Lung microvascular endothelial cell (primary cell): ENCODE data around the gene SH3RF3. TPM values are rescaled to one million over a fixed set of nuclear protein-coding genes. Genes with fewer than 3 reads are reported as not detected.
"Not testable (repeated sequence)": the region's sequence is repeated elsewhere in the genome, so short reads cannot be mapped to it uniquely, and the experiment has no call there.

Experiments used
- DNase-seq, 2 donors: peaks; one replicate each; pipeline versions ENCODE4 v3.0.0 to v3.0.0-alpha.2; 2010; ENCODE audit warnings: low read depth in 2 of 2
- total RNA-seq: library from RNA; depleted of rRNA; stranded (reverse); fragments of >200 nt; gene quantifications from 2 replicates; pipeline ENCODE4 v1.2.1, GENCODE V29; 2014

SH3RF3 gene
- 4.8 and 7.3 TPM in 2 replicates for total RNA-seq

GRCh38 chr2:109128616-109129355 is at the start of gene SH3RF3:
SH3RF3 (plus strand) TSS chr2:109129205.
- peak; percentile 49 to 57 for DNase-seq

DNA sequence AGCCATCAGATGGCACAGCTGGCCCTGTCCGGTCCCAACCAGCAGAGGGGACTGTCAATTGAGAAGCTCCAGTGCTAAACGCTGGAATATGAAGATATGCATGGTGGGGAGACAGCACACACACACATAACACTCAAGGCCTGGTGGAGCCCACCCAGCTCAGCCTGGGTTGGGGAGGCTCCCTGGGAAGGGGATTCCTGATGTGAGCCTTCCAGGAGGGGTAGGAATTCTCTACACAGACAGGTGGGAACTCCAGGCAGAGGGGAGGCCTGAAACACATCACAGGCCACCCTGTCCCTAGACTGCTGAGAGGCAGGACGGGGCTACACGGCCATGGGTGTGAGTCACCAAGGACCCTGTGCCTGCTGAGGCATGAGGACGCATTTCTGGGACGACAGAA is 49.4 kb upstream of the SH3RF3 start:
- DNase-seq: no peak

DNA sequence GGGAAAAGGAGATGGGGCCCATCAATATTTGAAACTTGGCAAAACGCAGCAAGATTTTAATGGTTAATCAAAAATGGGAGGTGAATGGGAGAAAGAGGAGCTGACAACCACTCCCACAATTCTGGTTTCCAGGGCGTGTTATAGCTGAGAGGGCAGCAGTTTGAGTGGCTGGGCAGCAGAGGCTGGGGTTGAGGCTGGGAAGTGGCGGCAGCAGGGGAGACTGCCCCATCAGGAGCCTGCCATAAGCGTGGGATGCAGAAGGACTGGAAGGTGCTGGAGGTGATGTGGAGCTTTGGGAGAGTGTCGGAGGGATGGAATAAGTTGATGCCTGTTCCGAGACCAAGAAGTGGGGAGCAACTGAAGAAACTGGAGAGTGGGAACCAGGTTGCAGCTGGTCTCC is 48.9 kb upstream of the SH3RF3 start:
- no peak for DNase-seq

DNA sequence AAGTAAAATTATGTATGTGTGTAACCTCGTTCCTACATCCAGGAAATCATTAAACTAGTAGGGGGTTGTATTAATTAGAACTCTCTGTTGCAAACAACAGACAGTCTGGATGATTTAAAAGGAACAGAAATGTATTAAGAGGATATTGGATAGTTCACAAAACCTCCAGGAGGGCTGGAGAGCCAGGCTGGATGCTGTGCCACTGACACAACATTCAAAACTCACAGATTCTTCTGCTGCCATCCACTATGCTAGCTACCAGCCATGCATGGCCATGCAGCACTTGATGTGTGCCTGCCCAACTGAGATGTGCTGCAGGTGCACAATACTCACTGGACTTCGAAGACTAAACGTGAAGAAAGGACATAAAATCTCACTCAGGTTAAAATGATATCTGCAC is 48.2 kb upstream of the SH3RF3 start:
- no peak for DNase-seq

- no peak for DNase-seq
Measured at GRCh38 chr2:109081374-109081773, 47.6 kb upstream of the SH3RF3 start.

DNA sequence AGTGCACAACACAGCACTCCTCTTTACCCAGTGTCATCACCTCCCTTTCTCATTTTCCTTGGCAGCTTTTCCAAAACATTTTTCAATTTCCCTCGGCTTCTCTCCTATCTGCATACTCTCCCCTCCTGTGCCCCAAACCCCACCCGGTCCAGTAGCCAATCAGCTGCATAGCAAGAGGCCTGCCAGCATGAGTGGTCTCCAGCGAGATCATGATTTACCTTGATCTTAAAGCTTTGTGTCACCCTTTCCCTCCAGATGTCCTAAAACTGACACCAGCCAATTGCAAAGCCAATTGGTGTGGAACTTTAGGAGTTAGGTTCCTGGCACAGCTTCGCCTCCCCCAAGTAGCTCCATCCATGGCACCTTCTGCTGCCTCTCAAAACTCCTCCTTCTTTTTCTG is 45.2 kb upstream of the SH3RF3 start:
- no peak for DNase-seq

DNA sequence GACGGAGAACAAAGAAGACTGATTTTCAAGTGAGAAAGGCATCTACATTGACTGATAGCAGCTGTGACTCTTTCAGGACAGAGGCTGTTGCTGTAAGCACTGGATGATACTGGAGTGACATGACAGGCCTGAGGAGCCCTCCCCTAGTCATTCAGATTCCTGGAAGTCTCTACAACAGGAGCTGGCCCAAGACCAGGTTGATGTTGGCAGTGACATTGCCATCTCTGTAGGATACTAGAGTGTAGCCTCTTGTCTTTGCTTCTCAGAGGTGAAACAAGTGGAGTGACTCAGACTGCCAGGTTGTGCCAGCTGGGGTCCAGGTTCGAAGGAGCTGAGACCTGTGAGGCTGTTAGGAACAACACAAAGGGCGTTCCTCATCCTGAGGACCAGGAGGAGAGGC is 44.7 kb upstream of the SH3RF3 start:
- DNase-seq: no peak

- no peak for DNase-seq
Measured at GRCh38 chr2:109085912-109086742, 42.9 kb upstream of the SH3RF3 start.

- no peak for DNase-seq
Measured at GRCh38 chr2:109086743-109087020, 42.3 kb upstream of the SH3RF3 start.

DNA sequence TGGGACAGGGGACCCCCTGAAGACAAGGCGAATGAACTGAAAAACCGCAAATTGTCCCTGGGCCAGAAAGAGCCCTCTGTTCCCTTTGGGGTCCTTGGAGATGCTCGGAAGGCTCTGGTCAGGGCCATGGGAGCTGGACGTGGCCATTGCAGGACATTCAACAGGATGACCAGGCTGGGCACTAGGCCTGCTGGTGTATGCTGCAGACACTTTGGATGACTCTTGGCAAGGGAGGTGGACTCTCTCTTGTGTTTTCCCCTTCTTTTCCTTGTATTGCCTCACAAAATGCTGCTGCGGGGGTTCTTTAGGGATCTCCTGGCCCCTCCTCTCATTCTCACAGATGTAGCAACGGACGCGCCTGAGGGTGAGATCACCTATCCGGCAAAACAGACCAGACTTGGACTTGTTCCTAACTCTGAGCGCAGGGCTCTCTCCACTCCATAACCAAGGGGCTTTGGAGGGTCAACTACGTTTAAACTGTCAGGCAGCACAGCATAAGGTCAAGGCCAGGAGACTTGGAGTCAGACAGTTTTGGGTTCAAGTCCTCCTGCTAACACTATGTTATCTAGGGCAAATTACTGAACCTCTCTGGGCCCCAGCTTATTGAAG is 41.8 kb upstream of the SH3RF3 start:
- DNase-seq: peak; percentile 69 to 88

GRCh38 chr2:109089602-109090300 is 39.3 kb upstream of the SH3RF3 start:
- peak; percentile 77 to 89 for DNase-seq

DNA sequence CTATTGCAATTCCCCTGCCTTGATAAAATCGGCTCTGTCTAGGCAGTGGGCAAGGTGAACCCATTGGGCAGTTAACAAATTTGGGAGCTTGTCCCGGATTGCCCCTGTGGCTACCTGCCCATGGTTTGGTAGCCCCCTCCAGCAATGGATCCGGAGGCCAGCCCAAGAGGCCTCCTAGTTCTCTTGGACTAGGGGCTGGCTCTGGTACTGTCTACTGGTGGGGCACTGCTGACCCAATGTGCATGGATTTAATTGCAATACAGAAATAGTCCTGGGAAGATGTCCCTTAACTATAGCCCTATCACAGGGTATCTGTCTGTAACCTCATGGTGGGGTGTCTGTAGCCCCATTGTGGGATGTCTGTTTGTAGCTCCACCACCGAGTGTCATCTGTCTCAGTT is 37.5 kb upstream of the SH3RF3 start:
- DNase-seq: no peak

- no peak for DNase-seq
Measured at GRCh38 chr2:109094144-109094543, 34.9 kb upstream of the SH3RF3 start.

DNA sequence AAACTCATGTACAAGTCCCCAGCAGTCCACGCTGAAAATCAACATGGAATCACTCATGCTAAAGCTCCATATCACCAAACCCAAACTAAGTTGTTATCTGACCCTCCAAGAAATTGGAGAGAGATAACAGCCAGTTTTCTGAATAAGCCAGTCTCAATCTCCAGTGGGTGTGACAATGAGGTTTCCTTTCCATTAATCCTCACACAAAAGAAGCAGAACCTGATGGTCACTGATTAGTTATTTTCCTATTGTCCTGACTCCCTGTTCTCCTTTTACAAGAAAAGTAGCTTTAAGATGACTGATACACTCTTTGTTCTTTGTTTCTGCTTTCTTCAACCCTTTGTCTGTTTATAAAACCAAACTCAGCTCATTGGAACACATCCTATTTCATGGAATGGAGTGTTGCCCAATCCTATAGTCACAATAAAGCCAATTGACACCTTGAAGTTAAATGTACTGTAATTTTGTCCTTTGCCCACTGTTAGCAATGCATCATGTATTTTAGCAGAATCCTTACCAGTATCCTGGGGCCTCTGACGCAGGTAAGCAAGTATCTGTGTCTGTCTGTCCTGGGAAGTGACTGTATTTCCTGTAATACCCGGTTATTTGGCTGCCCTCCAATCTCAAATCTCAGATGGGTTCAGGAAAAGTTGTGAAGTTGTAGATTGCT is 30.6 kb upstream of the SH3RF3 start:
- peak; percentile 77 to 91 for DNase-seq

DNA sequence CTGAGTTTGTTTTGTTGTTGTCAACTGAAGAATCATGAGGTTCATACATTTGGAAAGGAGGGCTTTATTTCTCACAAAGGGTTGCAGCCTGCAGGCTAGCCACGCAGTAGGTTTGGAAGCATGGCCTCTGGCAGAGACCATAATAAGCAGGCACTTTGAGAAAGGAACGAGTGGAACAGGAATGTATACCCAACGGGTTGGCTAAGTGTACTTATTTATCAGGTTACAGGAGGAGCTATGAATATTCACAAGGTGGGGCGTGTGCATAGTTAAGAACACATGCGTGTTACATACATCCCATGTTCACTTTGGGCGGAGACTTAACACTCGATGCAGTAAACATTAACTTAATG is 30.1 kb upstream of the SH3RF3 start:
- DNase-seq: no peak

DNA sequence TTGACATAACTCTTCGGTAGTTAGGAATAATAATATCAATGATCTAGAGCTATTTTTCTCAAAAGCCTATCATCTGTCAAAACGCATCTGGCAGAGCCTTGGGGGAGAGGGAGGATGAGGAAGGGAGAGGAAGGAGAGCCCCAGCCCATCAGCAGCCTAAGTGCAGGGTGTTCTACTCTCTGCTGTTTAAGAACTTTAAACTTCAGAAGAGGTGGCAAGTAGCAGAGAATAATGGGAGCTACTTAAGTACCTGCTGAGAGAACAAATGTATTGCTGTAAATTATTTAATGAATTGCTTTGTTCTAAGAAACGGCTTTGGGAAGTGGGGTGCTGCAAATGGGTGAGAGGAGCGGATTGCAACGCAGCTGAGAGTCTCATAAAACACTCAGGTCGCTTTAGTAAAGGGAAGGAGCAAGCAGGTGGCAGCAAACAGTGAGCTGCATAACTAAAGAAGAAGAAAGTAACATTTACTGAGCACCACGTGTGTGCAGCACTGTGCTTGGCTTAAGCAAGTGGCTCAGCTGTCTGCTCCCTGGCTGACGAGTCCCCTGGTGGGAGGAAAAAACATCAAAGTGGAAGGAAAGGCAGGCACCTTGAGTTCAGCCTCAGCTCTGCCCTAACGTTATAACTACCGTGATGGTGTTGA is 26.3 kb upstream of the SH3RF3 start:
- DNase-seq: no peak

- no peak for DNase-seq
Measured at GRCh38 chr2:109105113-109105512, 23.9 kb upstream of the SH3RF3 start.

DNA sequence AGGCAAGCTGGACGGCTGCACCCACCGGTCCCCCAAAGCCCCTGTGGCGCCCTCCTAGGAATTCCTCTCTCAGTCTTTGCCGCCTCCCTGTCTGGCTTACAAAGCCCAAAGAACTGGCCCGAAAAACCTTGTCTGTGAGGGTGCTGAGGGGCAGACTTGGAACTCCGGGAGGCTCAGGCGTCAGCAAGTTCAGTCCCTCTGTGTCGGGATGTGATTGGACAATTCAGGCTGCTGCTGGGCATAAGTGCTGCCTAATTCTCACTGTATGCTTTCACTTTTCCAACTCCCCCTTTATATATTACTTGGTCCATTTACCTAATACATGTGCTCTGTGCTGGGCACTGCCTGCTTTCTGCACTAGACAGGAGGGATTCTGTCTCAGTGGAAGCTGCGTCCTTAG is 20.3 kb upstream of the SH3RF3 start:
- no peak for DNase-seq

DNA sequence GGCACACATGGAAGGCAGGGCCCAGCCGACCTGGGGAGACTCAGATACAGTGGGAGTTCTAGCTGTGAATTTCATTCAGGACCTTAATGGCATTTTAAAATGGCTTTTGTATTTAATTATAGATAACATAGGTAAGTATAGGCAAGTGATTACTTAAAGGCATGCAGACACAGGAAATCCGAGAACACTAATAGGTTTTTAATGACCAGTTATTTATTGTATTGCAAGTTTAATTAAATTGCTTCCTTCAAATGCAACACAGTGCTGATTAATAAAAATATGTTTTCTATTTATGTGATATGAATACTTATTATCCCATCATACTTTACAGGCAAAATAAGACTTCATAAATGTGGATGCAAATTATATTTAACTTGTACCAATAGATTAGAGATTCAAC is 19.7 kb upstream of the SH3RF3 start:
- no peak for DNase-seq

DNA sequence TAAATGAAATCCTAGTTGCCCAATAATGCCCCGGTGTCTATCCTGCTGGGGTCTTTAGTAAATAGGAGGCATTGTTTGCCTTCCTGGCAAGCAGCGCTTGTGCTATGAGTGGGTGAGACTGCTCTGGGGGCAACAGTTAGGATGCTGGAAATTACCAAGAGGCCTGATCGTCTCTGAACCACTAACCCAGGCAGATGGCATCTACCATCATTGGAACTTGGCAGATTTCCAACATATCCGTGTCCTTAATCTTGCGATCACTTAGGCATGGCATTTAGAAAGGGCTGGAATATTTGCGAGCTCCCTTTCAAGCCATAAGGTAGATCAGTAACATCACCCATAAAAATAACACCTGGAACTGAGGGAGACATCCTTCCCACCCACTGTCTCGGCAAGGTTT is 18.8 kb upstream of the SH3RF3 start:
- DNase-seq: no peak

DNA sequence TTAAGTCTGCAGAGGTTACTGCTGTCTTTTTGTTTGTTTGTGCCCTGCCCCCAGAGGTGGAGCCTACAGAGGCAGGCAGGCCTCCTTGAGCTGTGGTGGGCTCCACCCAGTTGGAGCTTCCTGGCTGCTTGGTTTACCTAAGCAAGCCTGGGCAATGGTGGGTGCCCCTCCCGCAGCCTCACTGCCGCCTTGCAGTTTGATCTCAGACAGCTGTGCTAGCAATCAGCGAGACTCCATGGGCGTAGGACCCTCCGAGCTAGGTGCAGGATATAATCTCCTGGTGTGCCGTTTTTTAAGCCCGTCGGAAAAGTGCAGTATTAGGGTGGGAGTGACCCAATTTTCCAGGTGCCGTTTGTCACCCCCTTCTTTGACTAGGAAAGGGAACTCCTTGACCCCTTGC is 11.8 kb upstream of the SH3RF3 start:
- not testable (repeated sequence) for DNase-seq
